ENCODE measurements around the gene CABLES1. TPM values are rescaled to one million over a fixed set of nuclear protein-coding genes. Genes with fewer than 3 reads are reported as not detected.

Gene CABLES1
- total RNA-seq, 1 experiment from 2014 or later = 11.8 TPM

DNA sequence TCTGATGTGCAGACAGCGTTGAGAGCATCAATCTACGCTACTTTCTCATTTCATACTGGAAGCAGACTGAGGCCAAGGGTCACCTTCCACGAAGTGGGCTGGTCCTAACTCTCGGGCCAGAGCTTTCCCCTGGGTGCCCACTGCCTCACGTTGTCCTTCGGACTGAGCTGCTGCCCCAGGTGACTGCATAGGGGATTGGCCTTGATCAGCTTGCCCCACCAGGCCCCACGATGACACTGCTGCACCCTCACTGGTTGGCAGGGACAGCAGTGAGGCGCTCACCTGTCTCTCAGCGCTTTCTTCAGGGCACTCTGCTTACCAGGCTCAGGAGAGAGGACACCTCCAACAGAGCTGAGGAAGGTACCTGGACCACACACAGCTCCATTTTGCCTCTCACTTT lies 47.3 kb downstream of the CABLES1 start:
- no peak overlapping the region for H3K27ac ChIP-seq
- no peak for TF ChIP-seq EZH2 (IDR thresholded peaks at IDR 0.05; ENCODE audit: low read depth)
- TF ChIP-seq, protein P1, sequence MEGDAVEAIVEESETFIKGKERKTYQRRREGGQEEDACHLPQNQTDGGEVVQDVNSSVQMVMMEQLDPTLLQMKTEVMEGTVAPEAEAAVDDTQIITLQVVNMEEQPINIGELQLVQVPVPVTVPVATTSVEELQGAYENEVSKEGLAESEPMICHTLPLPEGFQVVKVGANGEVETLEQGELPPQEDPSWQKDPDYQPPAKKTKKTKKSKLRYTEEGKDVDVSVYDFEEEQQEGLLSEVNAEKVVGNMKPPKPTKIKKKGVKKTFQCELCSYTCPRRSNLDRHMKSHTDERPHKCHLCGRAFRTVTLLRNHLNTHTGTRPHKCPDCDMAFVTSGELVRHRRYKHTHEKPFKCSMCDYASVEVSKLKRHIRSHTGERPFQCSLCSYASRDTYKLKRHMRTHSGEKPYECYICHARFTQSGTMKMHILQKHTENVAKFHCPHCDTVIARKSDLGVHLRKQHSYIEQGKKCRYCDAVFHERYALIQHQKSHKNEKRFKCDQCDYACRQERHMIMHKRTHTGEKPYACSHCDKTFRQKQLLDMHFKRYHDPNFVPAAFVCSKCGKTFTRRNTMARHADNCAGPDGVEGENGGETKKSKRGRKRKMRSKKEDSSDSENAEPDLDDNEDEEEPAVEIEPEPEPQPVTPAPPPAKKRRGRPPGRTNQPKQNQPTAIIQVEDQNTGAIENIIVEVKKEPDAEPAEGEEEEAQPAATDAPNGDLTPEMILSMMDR (conservative IDR thresholded peaks at IDR 0.05) = no peak
- no peaks in the 10 kb centered on the region for H3K4me1 ChIP-seq (replicated peaks; ENCODE audit: insufficient read depth)
- H2AFZ ChIP-seq = no peak overlapping the region
- H3K79me2 ChIP-seq (ENCODE audit: low read depth) = no peaks in the 10 kb centered on the region
- H3K36me3 ChIP-seq (ENCODE audit: low read depth) = no peaks in the 10 kb centered on the region
- H3K4me2 ChIP-seq = no peak overlapping the region
- no peaks in the 10 kb centered on the region for H3K9me2 ChIP-seq (ENCODE audit: insufficient read depth)
- H3K9me3 ChIP-seq (ENCODE audit: insufficient read depth, low read depth) = no peaks in the 10 kb centered on the region
- no peaks in the 10 kb centered on the region for H3K27me3 ChIP-seq (ENCODE audit: insufficient read depth, low read depth)
- CTCF ChIA-PET = no interaction called here
- intact Hi-C loops (cut with micrococcal nuclease; ENCODE audit: unreplicated experiment) = no loop called here
- no peak for DNase-seq
- H4K20me1 ChIP-seq (ENCODE audit: insufficient read depth) = no peaks in the 10 kb centered on the region
- no TSS peak for BruUV-seq (replicated peaks)
- POLR2A ChIA-PET (ENCODE audit: unreplicated experiment) = no interaction called here
- no peaks in the 10 kb centered on the region for H3F3A ChIP-seq (ENCODE audit: insufficient read depth, low read depth)
- H3K4me3 ChIP-seq = no peak overlapping the region

DNA sequence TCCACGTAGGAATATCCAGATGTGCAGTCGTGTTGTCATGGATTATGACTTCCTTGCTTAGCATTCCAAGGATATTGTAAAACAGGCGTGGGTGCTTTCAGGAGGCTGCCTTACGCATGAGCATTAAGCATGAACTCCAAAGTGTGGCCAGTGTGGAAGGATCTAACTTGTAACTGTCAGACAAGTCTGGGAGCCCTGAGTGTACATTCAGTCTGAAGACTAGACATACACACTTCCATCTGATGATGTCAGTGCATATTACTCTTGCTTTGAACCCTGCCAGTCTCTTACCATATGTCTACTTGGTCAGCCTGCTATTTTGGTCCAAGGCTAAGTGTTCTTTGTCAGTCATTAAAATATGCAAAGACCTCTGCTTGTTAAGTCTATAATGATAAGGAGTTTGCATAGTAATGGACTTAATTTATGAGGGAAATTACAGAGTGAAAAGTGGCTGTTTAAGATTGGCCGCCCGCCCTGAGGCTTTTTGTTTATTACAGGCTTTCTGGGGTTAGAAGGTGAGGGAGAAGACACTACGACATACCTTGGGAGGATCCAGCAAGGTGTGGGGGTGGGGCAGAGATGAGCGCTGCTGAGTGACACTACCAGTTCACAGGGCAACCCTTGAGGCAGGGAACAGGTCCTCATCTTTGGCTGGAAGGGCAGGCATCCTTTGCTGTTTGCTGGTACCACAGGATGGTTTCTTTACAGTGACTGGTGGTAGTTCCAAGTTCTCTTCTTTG lies 48.3 kb downstream of the CABLES1 start:
- Histone ChIP-seq H3K79me2 (ENCODE audit: low read depth) (no peaks in the 10 kb centered on the region), H3K4me3 (no peak overlapping the region), H2AFZ (no peak overlapping the region), H3K4me2 (no peak overlapping the region), H3K9me2 (ENCODE audit: insufficient read depth) (no peaks in the 10 kb centered on the region), H3F3A (ENCODE audit: insufficient read depth, low read depth) (no peaks in the 10 kb centered on the region), H4K20me1 (ENCODE audit: insufficient read depth) (no peaks in the 10 kb centered on the region), H3K4me1 (replicated peaks; ENCODE audit: insufficient read depth) (no peaks in the 10 kb centered on the region), H3K9me3 (ENCODE audit: insufficient read depth, low read depth) (no peaks in the 10 kb centered on the region), H3K27me3 (ENCODE audit: insufficient read depth, low read depth) (no peaks in the 10 kb centered on the region), H3K36me3 (ENCODE audit: low read depth) (no peaks in the 10 kb centered on the region), H3K27ac (no peak overlapping the region)
- TF ChIP-seq, protein P1 (conservative IDR thresholded peaks at IDR 0.05) = no peak
- no peak for TF ChIP-seq EZH2 (IDR thresholded peaks at IDR 0.05; ENCODE audit: low read depth)
- BruUV-seq (replicated peaks) = no TSS peak
- no peak for DNase-seq
- ChIA-PET CTCF (no interaction called here), POLR2A (ENCODE audit: unreplicated experiment) (no interaction called here)
- intact Hi-C loops (cut with micrococcal nuclease; ENCODE audit: unreplicated experiment) = no loop called here

DNA sequence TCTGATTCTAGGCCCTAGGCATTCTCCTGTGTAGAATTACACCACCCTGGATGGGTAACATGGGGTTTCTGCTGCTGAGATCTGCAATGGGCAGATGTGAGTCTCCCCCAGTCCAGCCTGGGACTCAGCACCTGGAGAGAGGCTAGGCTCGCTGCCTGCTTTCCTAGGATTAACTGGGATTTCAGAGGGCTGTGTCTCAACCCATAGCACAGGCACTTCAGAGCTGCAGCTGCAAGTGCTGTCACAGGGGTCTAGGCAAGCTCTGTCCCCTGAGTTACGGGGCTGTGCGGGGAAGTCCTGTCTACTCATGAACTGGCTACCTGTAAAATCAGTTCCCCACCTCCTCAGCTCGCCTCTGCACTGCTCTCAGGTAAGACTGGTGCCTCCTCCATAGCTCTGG lies 51.5 kb downstream of the CABLES1 start:
- intact Hi-C loops (cut with micrococcal nuclease; ENCODE audit: unreplicated experiment) = no loop called here
- TF ChIP-seq EZH2 (IDR thresholded peaks at IDR 0.05; ENCODE audit: low read depth) = no peak
- TF ChIP-seq, protein P1 (conservative IDR thresholded peaks at IDR 0.05) = no peak
- Histone ChIP-seq H3K9me3 (ENCODE audit: insufficient read depth, low read depth) (no peaks in the 10 kb centered on the region), H3K4me1 (replicated peaks; ENCODE audit: insufficient read depth) (no peaks in the 10 kb centered on the region), H3K36me3 (ENCODE audit: low read depth) (no peaks in the 10 kb centered on the region), H3K4me3 (no peak overlapping the region), H4K20me1 (ENCODE audit: insufficient read depth) (no peaks in the 10 kb centered on the region), H2AFZ (no peak overlapping the region), H3K9me2 (ENCODE audit: insufficient read depth) (no peaks in the 10 kb centered on the region), H3K79me2 (ENCODE audit: low read depth) (no peaks in the 10 kb centered on the region), H3K27me3 (ENCODE audit: insufficient read depth, low read depth) (no peaks in the 10 kb centered on the region), H3F3A (ENCODE audit: insufficient read depth, low read depth) (no peaks in the 10 kb centered on the region), H3K27ac (no peak overlapping the region), H3K4me2 (no peak overlapping the region)
- no TSS peak for BruUV-seq (replicated peaks)
- POLR2A ChIA-PET (ENCODE audit: unreplicated experiment) = interaction anchor here (0.5 kb wide), 1 partner anchor 74 kb away, joined by 11 read pairs; no protein-coding TSS in a partner anchor
- CTCF ChIA-PET = no interaction called here
- DNase-seq = no peak
